Activated CD4-positive, alpha-beta memory T cell treated with anti-CD3 and anti-CD28 coated beads, Interleukin-2, amount 10 ng/mL, durations not matched to agents 7 days and 5 days (primary cell): ENCODE results near the gene DSTN. TPM values are rescaled to one million over a fixed set of nuclear protein-coding genes. Genes with fewer than 3 reads are reported as not detected.
"Not testable (repeated sequence)": the region's sequence is repeated elsewhere in the genome, so short reads cannot be mapped to it uniquely, and the experiment has no call there.

Source experiments
- CTCF ChIA-PET: fragments of 350-600 bp; sonication (Branson Sonifier 250); formaldehyde crosslinking; loops from one replicate; lab custom pipeline; 2021; ENCODE audit warnings: antibody characterized with exemption, inconsistent platforms; lab: Charles Lee
- POLR2A ChIA-PET: fragments of 350-600 bp; sonication (Branson Sonifier 250); formaldehyde crosslinking; loops from one replicate; lab custom pipeline; 2021; ENCODE audit warnings: antibody characterized with exemption; lab: Charles Lee
- DNase-seq: peaks from one replicate; pipeline ENCODE4 v3.0.0-alpha.2; 2020
- H3K27ac Mint-ChIP-seq: one replicate; pipeline ENCODE4 v1.8.0; 2021; ENCODE audit warnings: mild to moderate bottlenecking, mixed read lengths
- H3K27me3 Mint-ChIP-seq: one replicate; pipeline ENCODE4 v1.8.0; 2021; ENCODE audit warnings: mixed read lengths
- H3K36me3 Mint-ChIP-seq: one replicate; pipeline ENCODE4 v1.8.0; 2021; ENCODE audit warnings: low read depth, mixed read lengths
- H3K4me1 Mint-ChIP-seq: one replicate; pipeline ENCODE4 v1.8.0; 2021; ENCODE audit warnings: mixed read lengths
- H3K4me3 Mint-ChIP-seq: one replicate; pipeline ENCODE4 v1.8.0; 2021; ENCODE audit warnings: mild to moderate bottlenecking, mixed read lengths
- H3K9me3 Mint-ChIP-seq: one replicate; pipeline ENCODE4 v1.8.0; 2021; ENCODE audit warnings: mixed read lengths
- total RNA-seq, 2 experiments: library from RNA; stranded (reverse); gene quantifications; one replicate each; pipeline ENCODE4 v1.2.3, GENCODE V29; 2021

The DSTN gene
- total RNA-seq, 2 experiments from 2014 or later = 104 to 109 TPM

GRCh38 chr20:17655865-17656479, 86.1 kb downstream of the DSTN start:
- peaks cover 8% of the 10 kb centered on the region for H3K9me3 Mint-ChIP-seq
- peaks cover 60% of the 10 kb centered on the region for H3K36me3 Mint-ChIP-seq
- H3K27me3 Mint-ChIP-seq = no peaks in the 10 kb centered on the region
- no peak for DNase-seq
- peaks cover 21% of the 10 kb centered on the region for H3K4me1 Mint-ChIP-seq
- H3K4me3 Mint-ChIP-seq = no peak overlapping the region
- no peak overlapping the region for H3K27ac Mint-ChIP-seq
- POLR2A ChIA-PET = no interaction called here
- CTCF ChIA-PET = interaction anchor here (2.0 kb wide), 1 partner anchor 27 kb away, joined by 10 read pairs; the partner anchor contains the start of gene RRBP1

- Mint-ChIP-seq H3K4me3 (no peak overlapping the region), H3K27me3 (no peaks in the 10 kb centered on the region), H3K27ac (no peak overlapping the region), H3K9me3 (peaks cover 8% of the 10 kb centered on the region), H3K4me1 (peaks cover 25% of the 10 kb centered on the region), H3K36me3 (peaks cover 61% of the 10 kb centered on the region)
- no peak for DNase-seq
- CTCF ChIA-PET = no interaction called here
- POLR2A ChIA-PET = interaction anchor here (1.0 kb wide), 1 partner anchor 18 kb away, joined by 4 read pairs; no protein-coding TSS in a partner anchor
Measured at GRCh38 chr20:17657079-17657825, 87.4 kb downstream of the DSTN start.

- no peak for DNase-seq
- Mint-ChIP-seq H3K4me3 (no peak overlapping the region), H3K4me1 (peaks cover 33% of the 10 kb centered on the region), H3K27ac (no peak overlapping the region), H3K27me3 (no peaks in the 10 kb centered on the region), H3K36me3 (peaks cover 65% of the 10 kb centered on the region), H3K9me3 (peaks cover 8% of the 10 kb centered on the region)
- ChIA-PET POLR2A (no interaction called here), CTCF (no interaction called here)
Measured at GRCh38 chr20:17657898-17658647, 88.2 kb downstream of the DSTN start.

GRCh38 chr20:17658648-17658993, 88.7 kb downstream of the DSTN start:
- Mint-ChIP-seq H3K36me3 (peaks cover 65% of the 10 kb centered on the region), H3K4me1 (peaks cover 38% of the 10 kb centered on the region), H3K27me3 (no peaks in the 10 kb centered on the region), H3K4me3 (no peak overlapping the region), H3K9me3 (peaks cover 8% of the 10 kb centered on the region), H3K27ac (no peak overlapping the region)
- ChIA-PET POLR2A (no interaction called here), CTCF (no interaction called here)
- DNase-seq = no peak

GRCh38 chr20:17659344-17659743, 89.5 kb downstream of the DSTN start:
- H3K27ac Mint-ChIP-seq, POLR2A ChIA-PET, CTCF ChIA-PET, H3K4me3 Mint-ChIP-seq, H3K9me3 Mint-ChIP-seq, DNase-seq, H3K27me3 Mint-ChIP-seq: not testable (repeated sequence)
- Mint-ChIP-seq H3K36me3 (peaks cover 64% of the 10 kb centered on the region), H3K4me1 (peaks cover 46% of the 10 kb centered on the region)

Other genes with a start within 250 kb of the DSTN start
- gene BFSP1, start 38.7 kb upstream of the DSTN start, total RNA-seq = 1 to 10 TPM; 2.7 to 3.2 TPM
- 10 to 100 TPM; 82.3 to 85.7 TPM for gene RRBP1, start 112.2 kb downstream of the DSTN start, total RNA-seq
- not detected for gene BANF2, start 129.9 kb downstream of the DSTN start, total RNA-seq